GM12891 (cell line): ENCODE data around the gene LDB2.

Experiments
- DNase-seq: peaks from one replicate; pipeline ENCODE4 v3.0.0; 2011; ENCODE audit warnings: low spot score; ENCODE audit not compliant: insufficient read length
- FAIRE-seq: peaks from 2 replicates; lab custom pipeline; 2011; peaks lifted over from hg19 to GRCh38; lab: Jason Lieb, UNC
- PAX5 ChIP-seq: IDR thresholded peaks from 2 replicates; pipeline ENCODE4 v1.6.1; 2011; ENCODE audit warnings: low read length, moderate library complexity, mild to moderate bottlenecking; ENCODE audit not compliant: insufficient read depth, severe bottlenecking
- POLR2A ChIP-seq: IDR thresholded peaks from 2 replicates; pipeline ENCODE4 v1.6.1; 2011; ENCODE audit warnings: low read depth, low read length, control low read depth
- POLR2AphosphoS5 ChIP-seq: IDR thresholded peaks from 2 replicates; pipeline ENCODE4 v1.6.1; 2011; ENCODE audit warnings: low read depth, low read length, control low read depth
- POU2F2 ChIP-seq: IDR thresholded peaks from 2 replicates; pipeline ENCODE4 v1.6.1; 2011; ENCODE audit warnings: low read depth, mild to moderate bottlenecking, control low read depth, low read length, moderate library complexity
- SPI1 ChIP-seq: IDR thresholded peaks from 2 replicates; pipeline ENCODE4 v1.6.1; 2011; ENCODE audit warnings: low read depth, low read length, control low read depth
- TAF1 ChIP-seq: IDR thresholded peaks from 2 replicates; pipeline ENCODE4 v1.6.1; 2011; ENCODE audit warnings: low read depth, low read length, control low read depth

LDB2 gene

GRCh38 chr4:16583764-16584163 lies 314.7 kb downstream of the LDB2 start:
- no peak for FAIRE-seq
- TF ChIP-seq SPI1 (no peak), POLR2A (no peak), TAF1 (no peak), POLR2AphosphoS5 (no peak), POU2F2 (no peak), PAX5 (no peak)
- no peak for DNase-seq

- no peak for DNase-seq
- TF ChIP-seq POU2F2: no peak
- TF ChIP-seq POLR2AphosphoS5: no peak
- TF ChIP-seq POLR2A: no peak
- no peak for TF ChIP-seq TAF1
- TF ChIP-seq PAX5: no peak
- no peak for TF ChIP-seq SPI1
- FAIRE-seq: no peak
Measured at GRCh38 chr4:16582526-16582925, 315.9 kb downstream of the LDB2 start.

GRCh38 chr4:16582036-16582435 lies 316.4 kb downstream of the LDB2 start:
- TF ChIP-seq SPI1 (no peak), POLR2AphosphoS5 (no peak), TAF1 (no peak), POLR2A (no peak), POU2F2 (no peak)
- FAIRE-seq (no peak), DNase-seq (no peak)

- TF ChIP-seq POU2F2 (no peak), POLR2AphosphoS5 (no peak), TAF1 (no peak), PAX5 (no peak), POLR2A (no peak), SPI1 (no peak)
- FAIRE-seq: no peak
- no peak for DNase-seq
Measured at GRCh38 chr4:16581117-16581516, 317.3 kb downstream of the LDB2 start.

GRCh38 chr4:16580514-16580913 lies 317.9 kb downstream of the LDB2 start:
- TF ChIP-seq SPI1 (no peak), POU2F2 (no peak), POLR2AphosphoS5 (no peak), POLR2A (no peak), PAX5 (no peak), TAF1 (no peak)
- DNase-seq (no peak), FAIRE-seq (no peak)

- DNase-seq (no peak), FAIRE-seq (no peak)
- TF ChIP-seq SPI1: no peak
- no peak for TF ChIP-seq POLR2AphosphoS5
- no peak for TF ChIP-seq POU2F2
- no peak for TF ChIP-seq POLR2A
- no peak for TF ChIP-seq TAF1
- no peak for TF ChIP-seq PAX5
Measured at GRCh38 chr4:16579866-16580265, 318.6 kb downstream of the LDB2 start.

- TF ChIP-seq TAF1: no peak
- no peak for TF ChIP-seq POU2F2
- no peak for TF ChIP-seq POLR2AphosphoS5
- no peak for TF ChIP-seq SPI1
- TF ChIP-seq PAX5: no peak
- no peak for TF ChIP-seq POLR2A
- DNase-seq (no peak), FAIRE-seq (no peak)
Measured at GRCh38 chr4:16577177-16577576, 321.3 kb downstream of the LDB2 start.

- DNase-seq (no peak), FAIRE-seq (no peak)
- no peak for TF ChIP-seq SPI1
- TF ChIP-seq POLR2AphosphoS5: no peak
- TF ChIP-seq TAF1: no peak
- TF ChIP-seq POU2F2: no peak
- no peak for TF ChIP-seq POLR2A
- TF ChIP-seq PAX5: no peak
Measured at GRCh38 chr4:16574981-16575380, 323.5 kb downstream of the LDB2 start.

GRCh38 chr4:16573739-16574138 lies 324.7 kb downstream of the LDB2 start:
- TF ChIP-seq TAF1: no peak
- TF ChIP-seq PAX5: no peak
- no peak for TF ChIP-seq POLR2AphosphoS5
- TF ChIP-seq SPI1: no peak
- TF ChIP-seq POLR2A: no peak
- no peak for TF ChIP-seq POU2F2
- DNase-seq: no peak
- no peak for FAIRE-seq

GRCh38 chr4:16573206-16573605 lies 325.2 kb downstream of the LDB2 start:
- no peak for TF ChIP-seq SPI1
- no peak for TF ChIP-seq POLR2AphosphoS5
- TF ChIP-seq PAX5: no peak
- no peak for TF ChIP-seq TAF1
- TF ChIP-seq POU2F2: no peak
- TF ChIP-seq POLR2A: no peak
- FAIRE-seq: no peak
- no peak for DNase-seq

GRCh38 chr4:16572631-16573030 lies 325.8 kb downstream of the LDB2 start:
- FAIRE-seq (no peak), DNase-seq (no peak)
- TF ChIP-seq POU2F2 (no peak), POLR2AphosphoS5 (no peak), POLR2A (no peak), TAF1 (no peak), PAX5 (no peak), SPI1 (no peak)
